Stimulated activated CD4-positive, alpha-beta T cell treated with anti-CD3 and anti-CD28 coated beads, Interleukin-1b, Interleukin-23, amount 100 ng/mL, for 24 hours (primary cell): ENCODE results near the gene NR6A1.

Experiments used
- DNase-seq, 4 experiments: peaks; one replicate each; pipeline ENCODE4 v3.0.0-alpha.2; 2020; ENCODE audit warnings: low read depth in 4 of 4, low spot score in 1 of 4

The NR6A1 gene

GRCh38 chr9:124730772-124731171 is 40.3 kb downstream of the NR6A1 start:
- DNase-seq: no peak

GRCh38 chr9:124726886-124727285 is 44.2 kb downstream of the NR6A1 start:
- no peak for DNase-seq

- DNase-seq: no peak
Measured at GRCh38 chr9:124725068-124725452, 46.1 kb downstream of the NR6A1 start.

GRCh38 chr9:124724415-124725067 is 46.6 kb downstream of the NR6A1 start:
- DNase-seq: no peak

- DNase-seq: no peak
Measured at GRCh38 chr9:124723352-124723751, 47.8 kb downstream of the NR6A1 start.

- no peak for DNase-seq
Measured at GRCh38 chr9:124721109-124721906, 49.8 kb downstream of the NR6A1 start.

GRCh38 chr9:124720429-124721108 is 50.5 kb downstream of the NR6A1 start:
- DNase-seq: no peak

- DNase-seq: no peak
Measured at GRCh38 chr9:124718928-124719327, 52.2 kb downstream of the NR6A1 start.

- DNase-seq: no peak
Measured at GRCh38 chr9:124717597-124717996, 53.5 kb downstream of the NR6A1 start.

GRCh38 chr9:124716808-124717207 is 54.3 kb downstream of the NR6A1 start:
- DNase-seq: no peak

- no peak for DNase-seq
Measured at GRCh38 chr9:124710766-124711165, 60.3 kb downstream of the NR6A1 start.

GRCh38 chr9:124709292-124709690 is 61.8 kb downstream of the NR6A1 start:
- DNase-seq: no peak

- DNase-seq: no peak
Measured at GRCh38 chr9:124708633-124709291, 62.3 kb downstream of the NR6A1 start.

GRCh38 chr9:124708074-124708473 is 63.0 kb downstream of the NR6A1 start:
- no peak for DNase-seq

- DNase-seq: no peak
Measured at GRCh38 chr9:124707666-124708065, 63.4 kb downstream of the NR6A1 start.

- no peak for DNase-seq
Measured at GRCh38 chr9:124706685-124707084, 64.4 kb downstream of the NR6A1 start.

GRCh38 chr9:124699575-124699974 is 71.5 kb downstream of the NR6A1 start:
- DNase-seq: no peak

- no peak for DNase-seq
Measured at GRCh38 chr9:124698265-124698664, 72.8 kb downstream of the NR6A1 start.

- no peak for DNase-seq
Measured at GRCh38 chr9:124697326-124698200, 73.5 kb downstream of the NR6A1 start.

GRCh38 chr9:124696101-124696500 is 75.0 kb downstream of the NR6A1 start:
- DNase-seq: no peak
